ENCODE results near the gene NR6A1.

Gene NR6A1

GRCh38 chr9:124468061-124468740 is 302.9 kb downstream of the NR6A1 start:
- no peak overlapping the region for H3K4me3 ChIP-seq (ENCODE audit: low read depth, low read length)
- no peak for DNase-seq (ENCODE audit: low read depth)
- no peak for TF ChIP-seq CTCF (IDR thresholded peaks at IDR 0.05; ENCODE audit: control insufficient read depth, extremely low read depth, insufficient read depth)

- no peak overlapping the region for H3K4me3 ChIP-seq (ENCODE audit: low read depth, low read length)
- TF ChIP-seq CTCF (IDR thresholded peaks at IDR 0.05; ENCODE audit: control insufficient read depth, extremely low read depth, insufficient read depth) = no peak
- DNase-seq (ENCODE audit: low read depth) = no peak
These were observed 303.6 kb downstream of the NR6A1 start for GRCh38 chr9:124467410-124468060.

Data from LNCaP clone FGC (cell line).